OCI-LY7 (cell line): ENCODE results near the gene SHISA5. TPM values are rescaled to one million over a fixed set of nuclear protein-coding genes. Genes with fewer than 3 reads are reported as not detected.

ENCODE experiments used
- BruUV-seq: library from RNA; stranded (reverse); fragments of 400-500 nt; replicated peaks from 2 replicates; lab custom pipeline; 2021; lab: Mats Ljungman, UMichigan
- CTCF ChIA-PET: fragments of 300-600 bp; sonication (Branson Sonifier 250); formaldehyde crosslinking; loops from one replicate; lab custom pipeline; 2022; ENCODE audit warnings: antibody characterized with exemption; ENCODE audit not compliant: unreplicated experiment; lab: Charles Lee
- POLR2A ChIA-PET: fragments of 300-600 bp; sonication (Branson Sonifier 250); formaldehyde crosslinking; loops from one replicate; lab custom pipeline; 2022; ENCODE audit warnings: antibody characterized with exemption; lab: Charles Lee
- DNase-seq: peaks from one replicate; pipeline ENCODE4 v3.0.0-alpha.2; 2015; ENCODE audit warnings: low spot score
- H2AFZ ChIP-seq: fragments of 200-600 bp; sonication (generic), shearing (Covaris generic); 2 replicates; pipeline ENCODE4 v1.6.1; 2014; ENCODE audit warnings: mild to moderate bottlenecking, antibody characterized with exemption, low read length, moderate library complexity
- H3K27ac ChIP-seq: fragments of 200-600 bp; sonication (generic); 2 replicates; pipeline ENCODE4 v1.5.1; 2014; ENCODE audit warnings: mixed run types, low read depth, mild to moderate bottlenecking, moderate library complexity, low read length, inconsistent platforms; ENCODE audit not compliant: poor library complexity, severe bottlenecking
- H3K36me3 ChIP-seq: fragments of 200-600 bp; sonication (generic); 2 replicates; pipeline ENCODE4 v1.6.1; 2014; ENCODE audit warnings: mild to moderate bottlenecking, antibody characterized with exemption, low read length, moderate library complexity, mixed read lengths; ENCODE audit not compliant: insufficient read depth
- H3K4me1 ChIP-seq: fragments of 200-600 bp; sonication (generic); 2 replicates; pipeline ENCODE4 v1.5.1; 2014; ENCODE audit warnings: mild to moderate bottlenecking, low read length; ENCODE audit not compliant: insufficient read depth, poor library complexity, severe bottlenecking
- H3K4me2 ChIP-seq: fragments of 200-600 bp; sonication (generic); 2 replicates; pipeline ENCODE4 v1.6.1; 2014; ENCODE audit warnings: mild to moderate bottlenecking, low read length
- H3K4me3 ChIP-seq: fragments of 200-600 bp; sonication (generic); 2 replicates; pipeline ENCODE4 v1.5.1; 2014; ENCODE audit warnings: mild to moderate bottlenecking, low read depth, low read length; ENCODE audit not compliant: poor library complexity, severe bottlenecking
- H3K79me2 ChIP-seq: fragments of 200-600 bp; sonication (generic); 2 replicates; pipeline ENCODE4 v1.6.1; 2016; ENCODE audit warnings: low read depth, mild to moderate bottlenecking, low read length, moderate library complexity, mixed read lengths; ENCODE audit not compliant: insufficient read depth
- H3K9me2 ChIP-seq: fragments of 200-600 bp; sonication (generic); 2 replicates; pipeline ENCODE4 v1.6.1; 2016; ENCODE audit warnings: mild to moderate bottlenecking, low read length, mixed read lengths; ENCODE audit not compliant: insufficient read depth
- H3K9me3 ChIP-seq: fragments of 200-600 bp; sonication (generic); 2 replicates; pipeline ENCODE4 v1.6.1; 2014; ENCODE audit warnings: mild to moderate bottlenecking, mixed run types, low read length, mixed read lengths
- H4K20me1 ChIP-seq: fragments of 200-600 bp; sonication (generic); 2 replicates; pipeline ENCODE4 v1.6.1; 2014; ENCODE audit warnings: mild to moderate bottlenecking, antibody characterized with exemption, low read length, moderate library complexity, mixed read lengths; ENCODE audit not compliant: insufficient read depth
- CTCF ChIP-seq: fragments of 200-600 bp; sonication (generic); conservative IDR thresholded peaks from 2 replicates; pipeline ENCODE4 v1.5.1; 2014; ENCODE audit warnings: mild to moderate bottlenecking, antibody characterized with exemption, low read length, moderate library complexity, mixed read lengths
- EZH2phosphoT487 ChIP-seq: fragments of 200-600 bp; sonication (generic); IDR thresholded peaks from 2 replicates; pipeline ENCODE4 v1.6.1; 2018; ENCODE audit warnings: low read depth, borderline replicate concordance, mild to moderate bottlenecking, mixed run types, antibody characterized with exemption, low read length, moderate library complexity, mixed read lengths
- intact Hi-C: fragments of 100-400 bp; cut with micrococcal nuclease; formaldehyde crosslinking; loops from one replicate; pipeline ENCODE4 v1.10.0; 2022; ENCODE audit not compliant: unreplicated experiment
- total RNA-seq, 2 experiments: library from RNA; depleted of rRNA in 1 of 2; stranded (reverse); fragments of >200 nt in 1 of 2; shearing (Covaris generic) in 1 of 2; gene quantifications; 2 replicates each; pipeline ENCODE4 v1.2.3, GENCODE V29; 2014 to 2022

SHISA5 gene
- total RNA-seq, 2 experiments from 2014 or later, result 97.3 to 102 TPM

DNA sequence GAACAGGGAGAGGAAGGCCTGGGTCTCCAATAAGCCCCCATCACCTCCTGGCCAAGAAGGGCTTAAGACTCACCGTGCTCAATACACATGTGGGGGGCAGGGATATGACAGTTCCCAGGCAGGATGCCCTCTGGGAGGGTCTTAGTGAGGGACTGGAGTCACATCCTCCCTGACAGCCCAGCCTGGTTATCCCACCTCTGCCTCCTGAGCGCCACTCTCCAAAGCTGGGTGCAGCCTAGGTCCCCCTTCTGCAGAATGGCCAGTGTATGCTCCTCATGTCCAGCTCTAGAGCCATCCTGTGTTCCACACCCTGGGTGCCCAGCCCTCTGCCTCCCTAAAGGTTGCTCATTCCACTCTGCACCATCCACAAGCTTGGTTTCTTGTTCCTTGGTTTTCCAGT, 1.2 kb upstream of the SHISA5 start:
- H3K9me3 ChIP-seq, result no peaks in the 10 kb centered on the region
- H3K4me2 ChIP-seq, result no peak overlapping the region
- TF ChIP-seq EZH2phosphoT487 (no peak), CTCF (no peak)
- H3K79me2 ChIP-seq, result no peaks in the 10 kb centered on the region
- no peak overlapping the region for H3K27ac ChIP-seq
- H3K9me2 ChIP-seq, result no peaks in the 10 kb centered on the region
- H3K4me3 ChIP-seq, result no peak overlapping the region
- no peak for DNase-seq
- POLR2A ChIA-PET, result no interaction called here
- H3K36me3 ChIP-seq, result no peaks in the 10 kb centered on the region
- CTCF ChIA-PET, result interaction anchor here (0.6 to 1.1 kb wide), 3 partner anchors 31 to 69 kb away, joined by 3 read pairs; no protein-coding TSS in a partner anchor
- H3K4me1 ChIP-seq, result no peaks in the 10 kb centered on the region
- H4K20me1 ChIP-seq, result no peaks in the 10 kb centered on the region
- intact Hi-C loops, result loop anchor here (5.0 kb wide), 1 partner anchor 42 kb away; no protein-coding TSS in a partner anchor
- no TSS peak for BruUV-seq
- no peak overlapping the region for H2AFZ ChIP-seq

GRCh38 chr3:48503401-48504050, 448 bp downstream of the SHISA5 start:
- Histone ChIP-seq H3K36me3 (no peaks in the 10 kb centered on the region), H3K9me2 (no peaks in the 10 kb centered on the region), H3K4me2 (peak overlapping the region; percentile 50; the same call in 1 of the 2 replicates), H3K27ac (no peak overlapping the region), H3K9me3 (no peaks in the 10 kb centered on the region), H3K79me2 (no peaks in the 10 kb centered on the region), H4K20me1 (no peaks in the 10 kb centered on the region), H3K4me1 (no peaks in the 10 kb centered on the region), H2AFZ (no peak overlapping the region; the same call in 1 of the 2 replicates), H3K4me3 (peak overlapping the region; percentile 31)
- CTCF ChIA-PET, result interaction anchor here (0.6 kb wide), 1 partner anchor 1438 kb away, joined by 4 read pairs; no protein-coding TSS in a partner anchor
- no peak for DNase-seq
- POLR2A ChIA-PET, result no interaction called here
- no TSS peak for BruUV-seq
- intact Hi-C loops, result no loop called here
- TF ChIP-seq EZH2phosphoT487, result no peak
- TF ChIP-seq CTCF, result no peak

- Histone ChIP-seq H4K20me1 (no peaks in the 10 kb centered on the region), H3K4me1 (no peaks in the 10 kb centered on the region), H3K4me3 (no peak overlapping the region), H3K4me2 (no peak overlapping the region), H2AFZ (no peak overlapping the region), H3K79me2 (no peaks in the 10 kb centered on the region), H3K27ac (no peak overlapping the region), H3K9me2 (no peaks in the 10 kb centered on the region), H3K36me3 (no peaks in the 10 kb centered on the region), H3K9me3 (no peaks in the 10 kb centered on the region)
- ChIA-PET POLR2A (no interaction called here), CTCF (no interaction called here)
- intact Hi-C loops, result no loop called here
- no peak for TF ChIP-seq EZH2phosphoT487
- TF ChIP-seq CTCF, result no peak
- BruUV-seq, result no TSS peak
- no peak for DNase-seq
Observed at GRCh38 chr3:48502728-48503168, 1.2 kb downstream of the SHISA5 start.
